ENCODE results near the gene ITPRIPL2.

- TF ChIP-seq, protein P1, sequence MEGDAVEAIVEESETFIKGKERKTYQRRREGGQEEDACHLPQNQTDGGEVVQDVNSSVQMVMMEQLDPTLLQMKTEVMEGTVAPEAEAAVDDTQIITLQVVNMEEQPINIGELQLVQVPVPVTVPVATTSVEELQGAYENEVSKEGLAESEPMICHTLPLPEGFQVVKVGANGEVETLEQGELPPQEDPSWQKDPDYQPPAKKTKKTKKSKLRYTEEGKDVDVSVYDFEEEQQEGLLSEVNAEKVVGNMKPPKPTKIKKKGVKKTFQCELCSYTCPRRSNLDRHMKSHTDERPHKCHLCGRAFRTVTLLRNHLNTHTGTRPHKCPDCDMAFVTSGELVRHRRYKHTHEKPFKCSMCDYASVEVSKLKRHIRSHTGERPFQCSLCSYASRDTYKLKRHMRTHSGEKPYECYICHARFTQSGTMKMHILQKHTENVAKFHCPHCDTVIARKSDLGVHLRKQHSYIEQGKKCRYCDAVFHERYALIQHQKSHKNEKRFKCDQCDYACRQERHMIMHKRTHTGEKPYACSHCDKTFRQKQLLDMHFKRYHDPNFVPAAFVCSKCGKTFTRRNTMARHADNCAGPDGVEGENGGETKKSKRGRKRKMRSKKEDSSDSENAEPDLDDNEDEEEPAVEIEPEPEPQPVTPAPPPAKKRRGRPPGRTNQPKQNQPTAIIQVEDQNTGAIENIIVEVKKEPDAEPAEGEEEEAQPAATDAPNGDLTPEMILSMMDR (conservative IDR thresholded peaks at IDR 0.05) = no peak
- TF ChIP-seq ZFX (IDR thresholded peaks at IDR 0.05) = no peak
Observed at GRCh38 chr16:19130852-19131824, 17.4 kb downstream of the ITPRIPL2 start.
